Kidney epithelial cell (primary cell): ENCODE data around the gene GPC1. TPM values are rescaled to one million over a fixed set of nuclear protein-coding genes. Genes with fewer than 3 reads are reported as not detected.

Source experiments
- DNase-seq: peaks from one replicate; pipeline ENCODE4 v3.0.0-alpha.2; 2010; ENCODE audit warnings: low read depth
- H3K27me3 ChIP-seq: 2 replicates; pipeline ENCODE4 v1.6.0; 2011; ENCODE audit warnings: low read length; ENCODE audit not compliant: control insufficient read depth, insufficient read depth
- H3K36me3 ChIP-seq: 2 replicates; pipeline ENCODE4 v1.5.1; 2011; ENCODE audit warnings: low read length; ENCODE audit not compliant: control insufficient read depth, insufficient read depth
- H3K4me3 ChIP-seq: 2 replicates; pipeline ENCODE4 v1.5.1; 2011; ENCODE audit warnings: low read depth, mild to moderate bottlenecking, control low read depth, low read length
- CTCF ChIP-seq: IDR thresholded peaks from 2 replicates; pipeline ENCODE4 v1.5.1; 2011; ENCODE audit warnings: mild to moderate bottlenecking, moderate library complexity, low read length, control low read depth, inconsistent platforms; ENCODE audit not compliant: insufficient read depth, poor library complexity, severe bottlenecking
- total RNA-seq: library from RNA; depleted of rRNA; stranded (reverse); fragments of >200 nt; gene quantifications from 2 replicates; pipeline ENCODE4 v1.2.3, GENCODE V29; 2015

The GPC1 gene
- total RNA-seq, 1 donor from 2014 or later = 75.2 TPM

- Histone ChIP-seq H3K36me3 (no peaks in the 10 kb centered on the region), H3K27me3 (no peaks in the 10 kb centered on the region), H3K4me3 (no peak overlapping the region)
- no peak for DNase-seq
- TF ChIP-seq CTCF = no peak
Measured at GRCh38 chr2:240506406-240507059, 71.1 kb downstream of the GPC1 start.

- Histone ChIP-seq H3K27me3 (no peaks in the 10 kb centered on the region), H3K36me3 (no peaks in the 10 kb centered on the region), H3K4me3 (no peak overlapping the region)
- TF ChIP-seq CTCF = no peak
- DNase-seq = no peak
Measured at GRCh38 chr2:240507060-240507777, 71.8 kb downstream of the GPC1 start.

- no peaks in the 10 kb centered on the region for H3K27me3 ChIP-seq
- no peaks in the 10 kb centered on the region for H3K36me3 ChIP-seq
- DNase-seq = no peak
- no peak for TF ChIP-seq CTCF
- H3K4me3 ChIP-seq = no peak overlapping the region
Measured at GRCh38 chr2:240507778-240508251, 72.4 kb downstream of the GPC1 start.

- H3K36me3 ChIP-seq = no peaks in the 10 kb centered on the region
- no peak overlapping the region for H3K4me3 ChIP-seq
- no peak for DNase-seq
- H3K27me3 ChIP-seq = no peaks in the 10 kb centered on the region
- no peak for TF ChIP-seq CTCF
Measured at GRCh38 chr2:240508832-240509545, 73.5 kb downstream of the GPC1 start.

- Histone ChIP-seq H3K4me3 (no peak overlapping the region), H3K27me3 (no peaks in the 10 kb centered on the region), H3K36me3 (no peaks in the 10 kb centered on the region)
- DNase-seq = no peak
- no peak for TF ChIP-seq CTCF
Measured at GRCh38 chr2:240509667-240510512, 74.4 kb downstream of the GPC1 start.
